Cardiac fibroblast (primary cell): ENCODE results near the gene PAQR6.
"Not testable (repeated sequence)": the region's sequence is repeated elsewhere in the genome, so short reads cannot be mapped to it uniquely, and the experiment has no call there.

ENCODE experiments used
- DNase-seq, 2 donors: peaks; one replicate each; pipeline versions ENCODE4 v3.0.0 to v3.0.0-alpha.2; 2010; ENCODE audit warnings: low read depth in 2 of 2
- H3K4me3 ChIP-seq, 2 donors: replicated peaks in 1 of 2; 1 replicate in 1 of 2; 2 replicates in 1 of 2; pipeline ENCODE4 v1.5.1; 2011; ENCODE audit warnings: low read depth in 2 of 2, low read length in 2 of 2, mild to moderate bottlenecking in 2 of 2, moderate library complexity in 1 of 2
- TF ChIP-seq, protein P1 (sequence below): IDR thresholded peaks from one replicate; pipeline ENCODE4 v1.5.1; 2011; ENCODE audit warnings: low read depth, mild to moderate bottlenecking, low read length, inconsistent platforms

PAQR6 gene

DNA sequence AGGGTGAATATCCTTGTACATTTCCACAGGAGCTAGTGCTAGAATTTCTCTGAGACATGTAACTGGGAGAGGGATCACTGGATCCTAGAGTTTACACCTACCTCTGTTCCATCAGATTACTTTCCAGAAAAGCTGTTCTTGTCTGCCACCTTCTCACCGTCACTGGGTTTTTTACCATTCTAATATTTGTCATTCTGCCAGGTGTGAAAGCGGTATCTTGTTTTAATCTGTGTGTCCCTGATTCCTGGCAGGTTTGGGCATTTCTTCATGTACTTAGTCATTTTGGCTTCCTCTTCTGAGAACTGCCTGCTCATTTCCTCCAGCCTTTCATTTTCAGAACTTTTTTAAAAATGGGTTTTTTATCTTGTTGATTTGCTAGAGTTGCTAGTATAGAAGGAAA lies 30.0 kb downstream of the PAQR6 start:
- peak; percentile 58 to 65 for DNase-seq
- TF ChIP-seq, protein P1, sequence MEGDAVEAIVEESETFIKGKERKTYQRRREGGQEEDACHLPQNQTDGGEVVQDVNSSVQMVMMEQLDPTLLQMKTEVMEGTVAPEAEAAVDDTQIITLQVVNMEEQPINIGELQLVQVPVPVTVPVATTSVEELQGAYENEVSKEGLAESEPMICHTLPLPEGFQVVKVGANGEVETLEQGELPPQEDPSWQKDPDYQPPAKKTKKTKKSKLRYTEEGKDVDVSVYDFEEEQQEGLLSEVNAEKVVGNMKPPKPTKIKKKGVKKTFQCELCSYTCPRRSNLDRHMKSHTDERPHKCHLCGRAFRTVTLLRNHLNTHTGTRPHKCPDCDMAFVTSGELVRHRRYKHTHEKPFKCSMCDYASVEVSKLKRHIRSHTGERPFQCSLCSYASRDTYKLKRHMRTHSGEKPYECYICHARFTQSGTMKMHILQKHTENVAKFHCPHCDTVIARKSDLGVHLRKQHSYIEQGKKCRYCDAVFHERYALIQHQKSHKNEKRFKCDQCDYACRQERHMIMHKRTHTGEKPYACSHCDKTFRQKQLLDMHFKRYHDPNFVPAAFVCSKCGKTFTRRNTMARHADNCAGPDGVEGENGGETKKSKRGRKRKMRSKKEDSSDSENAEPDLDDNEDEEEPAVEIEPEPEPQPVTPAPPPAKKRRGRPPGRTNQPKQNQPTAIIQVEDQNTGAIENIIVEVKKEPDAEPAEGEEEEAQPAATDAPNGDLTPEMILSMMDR: no peak
- no peak overlapping the region for H3K4me3 ChIP-seq

DNA sequence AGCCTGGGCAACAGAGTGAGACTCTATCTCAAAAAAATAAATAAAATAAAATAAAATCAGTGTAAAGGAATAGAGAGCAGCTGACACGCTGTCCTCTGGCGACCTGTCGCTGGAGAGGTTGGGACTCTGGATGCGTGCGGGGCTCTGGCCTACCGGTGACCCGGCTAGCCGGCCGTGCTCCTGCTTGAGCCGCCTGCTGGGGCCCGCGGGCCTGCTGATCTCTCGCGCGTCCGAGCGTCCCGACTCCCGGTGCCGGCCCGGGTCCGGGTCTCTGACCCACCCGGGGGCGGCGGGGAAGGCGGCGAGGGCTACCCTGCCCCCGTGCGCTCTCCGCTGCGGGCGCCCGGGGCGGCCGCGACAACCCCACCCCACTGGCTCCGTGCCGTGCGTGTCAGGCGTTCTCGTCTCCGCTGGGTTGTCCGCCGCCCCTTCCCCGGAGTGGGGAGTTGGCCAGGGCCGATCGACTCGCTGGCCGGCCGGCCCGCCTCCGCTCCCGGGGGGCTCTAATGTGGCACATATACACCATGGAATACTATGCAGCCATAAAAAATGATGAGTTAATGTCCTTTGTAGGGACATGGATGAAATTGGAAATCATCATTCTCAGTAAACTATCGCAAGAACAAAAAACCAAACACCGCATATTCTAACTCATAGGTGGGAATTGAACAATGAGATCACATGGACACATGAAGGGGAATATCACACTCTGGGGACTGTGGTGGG lies 31.3 kb downstream of the PAQR6 start:
- not testable (repeated sequence) for DNase-seq, H3K4me3 ChIP-seq

GRCh38 chr1:156214024-156214748 lies 33.7 kb downstream of the PAQR6 start:
- H3K4me3 ChIP-seq: peak overlapping the region in 1 of 2 donors; percentile 90
- peak; percentile 60 to 69 for DNase-seq
- TF ChIP-seq, protein P1: no peak

DNA sequence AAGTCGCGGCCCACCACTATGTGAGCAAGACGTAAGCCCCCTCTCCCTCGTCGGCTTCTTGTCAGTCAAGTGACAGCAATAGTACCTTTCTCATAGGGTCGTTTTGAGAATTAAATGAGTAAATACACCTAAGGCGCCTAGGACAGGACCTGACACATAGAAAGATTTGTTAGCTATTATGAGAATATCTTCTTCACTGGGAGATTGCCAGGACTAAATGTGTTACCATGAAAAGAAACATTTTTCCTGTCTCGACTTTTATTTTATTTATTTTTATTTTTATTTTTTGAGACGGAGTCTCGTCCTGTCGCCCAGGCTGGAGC lies 34.3 kb downstream of the PAQR6 start:
- no peak for DNase-seq
- TF ChIP-seq, protein P1: no peak
- H3K4me3 ChIP-seq: peak overlapping the region; percentile 77 to 90

DNA sequence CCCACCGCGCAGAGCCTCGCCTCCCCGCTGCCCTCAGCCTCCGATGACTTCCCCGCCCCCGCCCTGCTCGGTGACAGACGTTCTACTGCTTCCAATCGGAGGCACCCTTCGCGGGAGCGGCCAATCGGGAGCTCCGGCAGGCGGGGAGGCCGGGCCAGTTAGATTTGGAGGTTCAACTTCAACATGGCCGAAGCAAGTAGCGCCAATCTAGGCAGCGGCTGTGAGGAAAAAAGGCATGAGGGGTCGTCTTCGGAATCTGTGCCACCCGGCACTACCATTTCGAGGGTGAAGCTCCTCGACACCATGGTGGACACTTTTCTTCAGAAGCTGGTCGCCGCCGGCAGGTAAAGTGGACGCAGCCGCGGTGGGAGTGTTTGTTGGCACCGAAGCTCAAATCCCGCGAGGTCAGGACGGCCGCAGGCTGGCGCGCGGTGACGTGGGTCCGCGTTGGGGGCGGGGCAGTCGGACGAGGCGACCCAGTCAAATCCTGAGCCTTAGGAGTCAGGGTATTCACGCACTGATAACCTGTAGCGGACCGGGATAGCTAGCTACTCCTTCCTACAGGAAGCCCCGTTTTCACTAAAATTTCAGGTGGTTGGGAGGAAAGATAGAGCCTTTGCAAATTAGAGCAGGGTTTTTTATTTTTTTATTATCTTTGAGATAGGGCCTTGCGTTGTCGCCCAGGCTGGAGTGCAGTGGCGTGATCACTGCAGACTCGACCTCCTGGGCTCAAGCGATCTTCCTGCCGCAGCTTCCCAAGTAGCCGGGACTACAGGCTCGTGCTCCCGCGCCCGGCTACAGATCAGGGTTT lies 34.8 kb downstream of the PAQR6 start, which contains the start of gene PMF1:
Gene PMF1 (plus strand): TSS at position 175 of the 811 bp plus-strand sequence. CDS start 9 bp downstream, at position 184.
- H3K4me3 ChIP-seq: peak within 1 kb of the TSS; percentile 77 to 90
- TF ChIP-seq, protein P1: no peak
- peak; percentile 97 for DNase-seq

DNA sequence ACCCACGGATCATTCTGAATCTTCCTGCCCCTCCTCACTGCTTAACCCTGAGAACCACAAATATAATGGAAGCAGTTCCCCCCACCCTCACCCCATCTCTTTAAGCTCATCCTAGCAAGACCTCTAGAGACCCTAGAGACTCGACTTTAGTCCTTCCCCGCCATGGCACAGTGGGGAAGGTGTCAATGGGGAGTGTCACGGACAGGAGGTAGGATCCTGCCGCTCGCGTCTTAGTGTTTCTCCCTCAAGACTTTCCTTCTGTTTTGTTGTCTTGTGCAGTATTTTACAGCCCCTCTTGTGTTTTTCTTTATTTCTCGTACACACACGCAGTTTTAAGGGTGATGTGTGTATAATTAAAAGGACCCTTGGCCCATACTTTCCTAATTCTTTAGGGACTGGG lies 35.7 kb downstream of the PAQR6 start:
- TF ChIP-seq, protein P1: no peak
- no peak for DNase-seq
- no peak overlapping the region for H3K4me3 ChIP-seq

DNA sequence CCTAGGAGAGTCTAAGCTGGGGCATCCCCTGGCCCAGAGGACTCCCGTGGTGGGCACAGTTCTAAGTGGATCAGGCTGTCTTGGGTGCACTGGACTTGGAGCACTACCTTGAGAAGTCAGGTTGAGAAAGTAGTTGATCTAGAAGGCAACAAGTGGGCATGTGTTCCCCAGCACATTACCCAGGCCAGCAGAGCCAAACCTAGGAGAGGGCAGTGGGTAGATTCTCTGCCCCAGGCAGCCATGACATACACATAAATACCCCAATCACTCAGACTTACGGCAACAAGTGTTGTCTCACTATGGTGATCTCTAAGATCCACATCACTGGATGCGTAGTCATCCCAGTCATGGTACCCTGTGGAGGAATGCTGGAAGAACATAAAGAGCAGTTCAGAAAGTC lies 36.6 kb downstream of the PAQR6 start:
- DNase-seq: no peak
- H3K4me3 ChIP-seq: no peak overlapping the region
- TF ChIP-seq, protein P1: no peak
